GM12878 (cell line): Measurements from ENCODE around the gene AARSD1. TPM values are rescaled to one million over a fixed set of nuclear protein-coding genes. Genes with fewer than 3 reads are reported as not detected.

Experiments
- ATAC-seq: fragments of 200-7000 bp; cut with Tn5 transposase; 3 replicates; pipeline ENCODE4 v1.9.1; 2020; ENCODE audit warnings: mild to moderate bottlenecking, moderate library complexity
- BruUV-seq: library from RNA; stranded (reverse); fragments of 400-500 nt; replicated peaks from 2 replicates; lab custom pipeline; 2021; lab: Mats Ljungman, UMichigan
- CTCF ChIA-PET: fragments of 300-600 bp; sonication (Branson Sonifier 250); formaldehyde crosslinking; extraction: SDS; loops from one replicate; lab custom pipeline; 2021; ENCODE audit warnings: inconsistent platforms; lab: Yijun Ruan, JAX
- POLR2A ChIA-PET: fragments of 350-600 bp; formaldehyde crosslinking; extraction: SDS; loops from one replicate; lab custom pipeline; 2021; ENCODE audit warnings: inconsistent platforms; lab: Charles Lee
- RAD21 ChIA-PET: fragments of 300-600 bp; sonication (Branson Sonifier 250); formaldehyde crosslinking; loops from one replicate; lab custom pipeline; 2023; ENCODE audit warnings: antibody characterized with exemption; ENCODE audit not compliant: unreplicated experiment; lab: Charles Lee
- SMC1A ChIA-PET: fragments of 300-600 bp; sonication (Branson Sonifier 250); formaldehyde crosslinking; loops from one replicate; lab custom pipeline; 2023; ENCODE audit not compliant: unreplicated experiment, uncharacterized antibody; lab: Charles Lee
- DNase-seq: peaks from one replicate; pipeline ENCODE4 v3.0.0-alpha.2; 2011; ENCODE audit warnings: low read depth, low spot score
- FAIRE-seq: peaks from 3 replicates; lab custom pipeline; 2011; peaks lifted over from hg19 to GRCh38; lab: Jason Lieb, UNC
- H2AFZ ChIP-seq: 2 replicates; pipeline ENCODE4 v1.6.0; 2011; ENCODE audit warnings: low read depth, low read length, control low read depth; ENCODE audit not compliant: control insufficient read depth
- H3K27ac ChIP-seq: 2 replicates; pipeline ENCODE4 v1.5.1; 2011; ENCODE audit warnings: control low read depth; ENCODE audit not compliant: control insufficient read depth, insufficient read depth
- H3K27me3 ChIP-seq, 2 experiments: replicated peaks in 1 of 2; 2 replicates each; pipeline versions ENCODE4 v1.6.0 to v1.6.1; 2011; ENCODE audit warnings: low read length in 1 of 2; ENCODE audit not compliant: control insufficient read depth in 2 of 2, insufficient read depth in 2 of 2
- H3K36me3 ChIP-seq, 2 experiments: 2 replicates each; pipeline ENCODE4 v1.5.1; 2011; ENCODE audit warnings: low read length in 1 of 2; ENCODE audit not compliant: control insufficient read depth in 2 of 2, insufficient read depth in 2 of 2
- H3K4me1 ChIP-seq: 2 replicates; pipeline ENCODE4 v1.6.1; 2011; ENCODE audit warnings: mild to moderate bottlenecking, low read length, moderate library complexity, mixed read lengths; ENCODE audit not compliant: control insufficient read depth, insufficient read depth
- H3K4me2 ChIP-seq: 2 replicates; pipeline ENCODE4 v1.6.0; 2011; ENCODE audit warnings: control low read depth; ENCODE audit not compliant: control insufficient read depth, insufficient read depth
- H3K4me3 ChIP-seq: fragments of 200-600 bp; sonication (generic); 2 replicates; pipeline ENCODE4 v1.5.1; 2016
- H3K79me2 ChIP-seq: 2 replicates; pipeline ENCODE4 v1.6.0; 2011; ENCODE audit warnings: low read length; ENCODE audit not compliant: control insufficient read depth, insufficient read depth
- H3K9ac ChIP-seq: 2 replicates; pipeline ENCODE4 v1.8.0; 2011; ENCODE audit warnings: low read length, control low read depth, mixed read lengths; ENCODE audit not compliant: control insufficient read depth, insufficient read depth
- H3K9me3 ChIP-seq: replicated peaks from 3 replicates; pipeline ENCODE4 v1.5.1; 2011; ENCODE audit warnings: mild to moderate bottlenecking, low read length; ENCODE audit not compliant: control insufficient read depth, insufficient read depth
- H4K20me1 ChIP-seq: 2 replicates; pipeline ENCODE4 v1.6.0; 2011; ENCODE audit not compliant: control insufficient read depth, insufficient read depth
- CBX5 ChIP-seq: sonication (generic); IDR thresholded peaks from 2 replicates; pipeline ENCODE4 v1.6.1; 2016; ENCODE audit warnings: low read depth, moderate library complexity, mild to moderate bottlenecking, inconsistent platforms
- EED ChIP-seq: sonication (generic); IDR thresholded peaks from 2 replicates; pipeline ENCODE4 v1.6.1; 2016; ENCODE audit warnings: antibody characterized with exemption, low read depth
- HCFC1 ChIP-seq: fragments of 150-350 bp; IDR thresholded peaks from 2 replicates; pipeline ENCODE4 v1.6.1; 2014; ENCODE audit warnings: low read length
- JUND ChIP-seq: IDR thresholded peaks from 2 replicates; pipeline ENCODE4 v1.6.1; 2012; ENCODE audit warnings: low read depth, mild to moderate bottlenecking, low read length, improper control_type of control experiment, moderate library complexity
- NBN ChIP-seq: fragments of 450-650 bp; IDR thresholded peaks from 2 replicates; pipeline ENCODE4 v1.6.1; 2016
- PKNOX1 ChIP-seq: fragments of 450-650 bp; IDR thresholded peaks from 2 replicates; pipeline ENCODE4 v1.6.1; 2016; ENCODE audit warnings: mild to moderate bottlenecking
- PRDM15 ChIP-seq: fragments of 450-650 bp; formaldehyde crosslinking; IDR thresholded peaks from 2 replicates; pipeline ENCODE4 v1.4.0; 2020; ENCODE audit warnings: mild to moderate bottlenecking, moderate library complexity
- RAD51 ChIP-seq: fragments of 450-650 bp; IDR thresholded peaks from 2 replicates; pipeline ENCODE4 v1.6.1; 2016; ENCODE audit warnings: moderate library complexity, mild to moderate bottlenecking, inconsistent platforms
- RFX5 ChIP-seq: IDR thresholded peaks from 2 replicates; pipeline ENCODE4 v1.6.1; 2011; ENCODE audit warnings: low read depth, low read length, improper control_type of control experiment
- SIX5 ChIP-seq: IDR thresholded peaks from 2 replicates; pipeline ENCODE4 v1.6.1; 2011; ENCODE audit warnings: mild to moderate bottlenecking, low read depth, low read length, moderate library complexity; ENCODE audit not compliant: severe bottlenecking
- SMAD1 ChIP-seq: fragments of 450-650 bp; IDR thresholded peaks from 2 replicates; pipeline ENCODE4 v1.6.1; 2018; ENCODE audit warnings: mild to moderate bottlenecking, low read depth; ENCODE audit not compliant: partially characterized antibody
- SREBF1 ChIP-seq: IDR thresholded peaks from 2 replicates; pipeline ENCODE4 v1.6.1; 2012; ENCODE audit warnings: mild to moderate bottlenecking, low read length
- SUPT20H ChIP-seq: IDR thresholded peaks from 2 replicates; pipeline ENCODE4 v1.6.1; 2011; ENCODE audit warnings: low read depth, mild to moderate bottlenecking, low read length, moderate library complexity, borderline replicate concordance; ENCODE audit not compliant: control insufficient read depth
- ZZZ3 ChIP-seq: IDR thresholded peaks from 2 replicates; pipeline ENCODE4 v1.6.1; 2011; ENCODE audit warnings: low read depth; ENCODE audit not compliant: control insufficient read depth, insufficient read length
- WGBS: methylation state at CpG from one replicate; pipeline ENCODE4 v1.1.6; 2016; ENCODE audit warnings: low lambda C conversion rate; ENCODE audit not compliant: insufficient replicate concordance, insufficient coverage; ENCODE audit errors: missing lambda C conversion rate; 5-methylcytosine and 5-hydroxymethylcytosine counted together
- in situ Hi-C: fragments of 300-500 bp; cut with MboI; formaldehyde crosslinking; loops from 9 replicates; pipeline ENCODE4 v1.14.3; 2018; ENCODE audit warnings: mixed read lengths
- intact Hi-C: fragments of 100-400 bp; cut with micrococcal nuclease; formaldehyde crosslinking; loops from one replicate; pipeline ENCODE4 v1.14.2; 2022; ENCODE audit not compliant: unreplicated experiment
- polyA plus RNA-seq, 11 experiments: library from polyadenylated mRNA; depleted of rRNA in 4 of 11; unstranded in 6 of 11; stranded (reverse) in 5 of 11; fragments of >200 nt; fragmentation: Nextera tagmentation in 4 of 11; fragmentation: Illumina TruSeq in 1 of 11; extraction: Ambion mirVana in 4 of 11; extraction: Trizol in 1 of 11; gene quantifications; 1 replicate in 1 of 11; 2 replicates in 10 of 11; pipeline versions ENCODE4 v1.2.1 to v1.2.3, GENCODE V29; 2011 to 2016; ENCODE audit warnings: inconsistent platforms in 2 of 11, missing spikeins in 2 of 11, low read depth in 1 of 11
- total RNA-seq, 4 experiments: library from RNA; depleted of rRNA in 3 of 4; stranded (reverse); fragments of >200 nt in 3 of 4; fragmentation: Illumina TruSeq in 1 of 4; extraction: Trizol in 1 of 4; gene quantifications; 2 replicates each; pipeline versions ENCODE4 v1.2.1 to v1.2.3, GENCODE V29; 2013 to 2021
- TF ChIP-seq, protein P1 (sequence below), 3 experiments: IDR thresholded peaks in 2 of 3; conservative IDR thresholded peaks in 1 of 3; 2 replicates each; pipeline ENCODE4 v1.5.1; 2011; ENCODE audit warnings: low read depth in 3 of 3, low read length in 3 of 3, mild to moderate bottlenecking in 3 of 3, control low read depth in 2 of 3, moderate library complexity in 2 of 3, inconsistent platforms in 1 of 3, mixed read lengths in 1 of 3; ENCODE audit not compliant: control insufficient read depth in 2 of 3, insufficient read depth in 1 of 3; ENCODE audit errors: extremely low read depth in 1 of 3

AARSD1 gene
- total and polyA plus RNA-seq, 10 of the 15 experiments (the other 5 are each of a cell fraction or from before 2014, with no cell fraction given), result 32.2 to 86.2 (median 52.8) TPM

DNA sequence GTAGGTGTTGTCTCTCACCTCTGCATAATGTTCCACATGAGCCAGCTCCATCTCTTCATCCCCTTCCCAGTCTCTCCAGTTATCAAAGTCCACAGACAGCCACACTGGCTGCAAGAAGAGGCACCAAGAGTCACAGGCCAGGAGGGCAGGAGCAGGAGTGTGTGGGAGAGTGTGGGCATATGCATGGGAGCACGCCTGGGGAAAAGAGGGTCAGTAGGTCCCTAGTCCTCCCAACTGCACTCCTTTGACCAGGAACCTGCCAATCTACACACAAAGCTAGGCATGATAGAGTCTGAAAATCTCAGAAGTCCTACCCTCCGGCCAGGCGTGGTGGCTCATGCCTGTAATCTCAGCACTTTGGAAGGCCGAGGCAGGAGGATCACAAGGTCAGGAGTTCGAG, 7.3 kb upstream of the AARSD1 start (continued):
- no peak for TF ChIP-seq HCFC1

DNA sequence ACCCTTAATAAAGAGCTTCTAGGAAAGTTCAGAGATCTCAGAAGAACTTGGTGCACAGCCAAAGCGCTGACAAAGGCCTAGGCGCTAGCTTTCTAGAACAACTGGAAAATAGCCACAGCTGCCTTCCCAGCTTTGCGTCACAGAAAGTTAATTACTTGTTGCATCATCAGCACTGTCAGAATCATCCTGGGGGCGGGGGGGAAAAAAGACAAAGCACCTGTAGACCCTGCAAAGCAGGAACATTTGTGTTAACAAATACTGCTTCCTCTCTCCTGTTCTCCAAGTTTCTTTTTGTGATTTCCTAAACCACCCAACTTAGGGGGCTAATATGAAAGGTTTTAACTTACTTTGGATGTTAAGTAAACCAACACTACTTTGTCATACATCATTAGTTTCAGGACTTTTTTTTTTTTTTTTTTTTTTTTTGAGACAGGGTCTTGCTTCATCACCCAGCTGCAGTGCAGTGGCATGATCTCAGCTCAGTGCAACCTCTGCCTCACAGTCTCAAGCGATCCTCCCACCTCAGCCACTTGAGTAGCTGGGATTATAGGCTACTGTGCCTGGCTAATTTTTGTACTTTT, 4.8 kb upstream of the AARSD1 start:
- no peak for DNase-seq
- FAIRE-seq, result no peak
- Histone ChIP-seq H3K79me2 (peaks cover 5% of the 10 kb centered on the region), H3K9ac (no peak overlapping the region), H3K9me3 (no peaks in the 10 kb centered on the region), H3K27me3 (no peaks in the 10 kb centered on the region), H3K36me3 (no peaks in the 10 kb centered on the region), H3K27ac (no peak overlapping the region), H2AFZ (no peak overlapping the region), H3K4me2 (no peak overlapping the region), H3K4me1 (no peaks in the 10 kb centered on the region), H4K20me1 (no peaks in the 10 kb centered on the region), H3K4me3 (no peak overlapping the region)
- WGBS, result 71% methylated on average over 5 of the region's 5 CpGs
- CTCF ChIA-PET, result interaction anchor here (0.6 to 1.5 kb wide), 4 partner anchors 11 to 144 kb away, joined by 3 to 4 read pairs (median 4); no protein-coding TSS in a partner anchor
- SMC1A ChIA-PET, result interaction anchor here (1.5 kb wide), 1 partner anchor 29 kb away, joined by 3 read pairs; the partner anchor contains the start of gene RPL27
- POLR2A ChIA-PET, result interaction anchor here (0.6 kb wide), 1 partner anchor 16 kb away, joined by 3 read pairs; no protein-coding TSS in a partner anchor
- BruUV-seq, result no TSS peak
- in situ Hi-C loops (no loop called here), intact Hi-C loops (no loop called here)
- ATAC-seq, result no peak
- RAD21 ChIA-PET, result interaction anchor here (0.6 to 1.9 kb wide), 2 partner anchors 16 to 97 kb away, joined by 4 to 6 read pairs; no protein-coding TSS in a partner anchor
- no peak for TF ChIP-seq ZZZ3
- no peak for TF ChIP-seq SMAD1
- no peak for TF ChIP-seq CBX5
- no peak for TF ChIP-seq PKNOX1
- no peak for TF ChIP-seq PRDM15 (CRISPR knock-in tag)
- no peak for TF ChIP-seq SIX5
- no peak for TF ChIP-seq SUPT20H
- TF ChIP-seq, protein P1, sequence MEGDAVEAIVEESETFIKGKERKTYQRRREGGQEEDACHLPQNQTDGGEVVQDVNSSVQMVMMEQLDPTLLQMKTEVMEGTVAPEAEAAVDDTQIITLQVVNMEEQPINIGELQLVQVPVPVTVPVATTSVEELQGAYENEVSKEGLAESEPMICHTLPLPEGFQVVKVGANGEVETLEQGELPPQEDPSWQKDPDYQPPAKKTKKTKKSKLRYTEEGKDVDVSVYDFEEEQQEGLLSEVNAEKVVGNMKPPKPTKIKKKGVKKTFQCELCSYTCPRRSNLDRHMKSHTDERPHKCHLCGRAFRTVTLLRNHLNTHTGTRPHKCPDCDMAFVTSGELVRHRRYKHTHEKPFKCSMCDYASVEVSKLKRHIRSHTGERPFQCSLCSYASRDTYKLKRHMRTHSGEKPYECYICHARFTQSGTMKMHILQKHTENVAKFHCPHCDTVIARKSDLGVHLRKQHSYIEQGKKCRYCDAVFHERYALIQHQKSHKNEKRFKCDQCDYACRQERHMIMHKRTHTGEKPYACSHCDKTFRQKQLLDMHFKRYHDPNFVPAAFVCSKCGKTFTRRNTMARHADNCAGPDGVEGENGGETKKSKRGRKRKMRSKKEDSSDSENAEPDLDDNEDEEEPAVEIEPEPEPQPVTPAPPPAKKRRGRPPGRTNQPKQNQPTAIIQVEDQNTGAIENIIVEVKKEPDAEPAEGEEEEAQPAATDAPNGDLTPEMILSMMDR (IDR thresholded peaks at IDR 0.05 in 2 of 3, conservative IDR thresholded peaks at IDR 0.05 in 1 of 3; ENCODE audit: control insufficient read depth in 2 of 3, extremely low read depth in 1 of 3, insufficient read depth in 1 of 3, low read depth in 3 of 3, low read length in 3 of 3), result no peak
- no peak for TF ChIP-seq RAD51
- TF ChIP-seq JUND, result no peak
- TF ChIP-seq EED, result no peak
- no peak for TF ChIP-seq SREBF1
- no peak for TF ChIP-seq RFX5
- no peak for TF ChIP-seq NBN
